Measurements from ENCODE around the gene KRTAP20-2.

Gene KRTAP20-2

DNA sequence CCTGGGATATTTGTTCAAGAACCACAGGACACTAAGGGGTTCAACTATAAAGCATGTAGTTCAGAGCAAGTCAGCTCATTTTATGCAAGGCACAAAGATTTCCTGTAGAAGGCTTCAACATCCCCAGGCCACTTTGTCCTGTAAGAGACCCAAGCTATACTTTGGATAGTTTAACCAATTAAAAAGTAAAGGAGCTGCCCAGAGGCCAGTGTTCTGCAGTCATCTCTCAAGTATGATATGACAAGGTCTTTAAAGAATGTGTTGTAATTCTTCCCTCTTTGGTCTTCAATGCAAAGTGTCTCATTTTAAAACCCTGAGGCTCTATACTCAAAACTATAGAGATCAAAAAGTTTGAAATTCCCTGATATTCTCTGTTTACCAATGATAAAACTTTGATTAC lies 41.7 kb downstream of the KRTAP20-2 start:
- DNase-seq = no peak

DNA sequence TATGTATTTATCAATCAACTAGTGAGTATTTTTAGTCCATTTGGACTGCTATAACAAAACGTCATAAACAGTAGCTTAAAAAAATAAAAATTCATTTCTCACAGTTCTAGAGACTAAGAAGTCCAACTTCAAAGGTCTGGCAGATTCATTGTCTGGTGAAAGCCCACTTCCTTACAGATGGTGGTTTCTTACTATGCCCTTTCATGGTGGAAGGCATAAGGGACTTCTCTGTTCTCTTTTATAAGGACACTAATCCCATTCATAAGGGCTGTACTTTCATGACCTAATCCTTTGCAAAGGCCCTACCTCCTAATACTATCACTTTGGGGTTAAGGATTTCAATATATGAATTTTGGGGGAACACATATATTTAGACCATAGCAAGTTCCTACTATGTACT lies 45.6 kb downstream of the KRTAP20-2 start:
- no peak for DNase-seq

DNA sequence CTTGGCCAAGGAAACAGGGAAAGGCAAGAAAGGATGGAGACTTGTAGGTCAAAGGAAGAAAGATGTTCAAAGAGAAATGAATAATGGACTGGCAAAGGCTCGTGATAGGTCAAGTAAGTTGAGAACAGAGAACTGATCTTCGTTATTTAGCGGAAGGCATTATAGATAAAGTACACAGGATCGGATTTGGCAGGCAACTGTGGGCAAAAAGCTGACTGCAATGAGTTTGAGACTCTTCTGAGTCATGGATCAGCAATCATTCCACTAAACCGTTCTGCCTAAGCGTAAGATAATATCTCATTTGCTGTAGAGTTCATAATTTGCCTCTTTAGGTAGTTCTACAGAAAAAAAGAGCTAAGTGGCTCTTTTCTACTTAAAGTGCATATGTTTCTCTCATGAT lies 49.5 kb downstream of the KRTAP20-2 start:
- DNase-seq = no peak
